Keratinocyte (primary cell): ENCODE results near the gene RPS29.

Experiments
- CTCF ChIP-seq, 3 experiments: IDR thresholded peaks in 1 of 3; conservative IDR thresholded peaks in 1 of 3; optimal IDR thresholded peaks in 1 of 3; 2 replicates in 2 of 3; 3 replicates in 1 of 3; pipeline versions ENCODE3 to v1.5.1; 2011; ENCODE audit warnings: low read length in 3 of 3, mild to moderate bottlenecking in 3 of 3, moderate library complexity in 2 of 3, control low read depth in 1 of 3, inconsistent platforms in 1 of 3; ENCODE audit not compliant: insufficient read depth in 2 of 3; ENCODE audit errors: extremely low read depth in 1 of 3
- EZH2 ChIP-seq: IDR thresholded peaks from one replicate; pipeline ENCODE4 v1.6.1; 2012; ENCODE audit warnings: inconsistent platforms, mild to moderate bottlenecking, low read length, moderate library complexity

- TF ChIP-seq CTCF (optimal IDR thresholded peaks at IDR 0.05 in 1 of 3, IDR thresholded peaks at IDR 0.05 in 1 of 3, conservative IDR thresholded peaks at IDR 0.05 in 1 of 3; ENCODE audit: extremely low read depth in 1 of 3, insufficient read depth in 2 of 3, low read length in 3 of 3) (peak in 2 of 3 experiments; percentile 7 to 53), EZH2 (no peak)
These were observed 34.3 kb upstream of the RPS29 start, which contains the start of the genes MGAT2 and RPL36AL for GRCh38 chr14:49620182-49621113.
